HG03108 (cell line): ENCODE results near the gene MYOM3.

Source experiments
- ATAC-seq: cut with Tn5 transposase; IDR thresholded peaks from one replicate; pipeline ENCODE4 v1.9.1; 2021; ENCODE audit warnings: moderate library complexity; ENCODE audit not compliant: unreplicated experiment

The MYOM3 gene

DNA sequence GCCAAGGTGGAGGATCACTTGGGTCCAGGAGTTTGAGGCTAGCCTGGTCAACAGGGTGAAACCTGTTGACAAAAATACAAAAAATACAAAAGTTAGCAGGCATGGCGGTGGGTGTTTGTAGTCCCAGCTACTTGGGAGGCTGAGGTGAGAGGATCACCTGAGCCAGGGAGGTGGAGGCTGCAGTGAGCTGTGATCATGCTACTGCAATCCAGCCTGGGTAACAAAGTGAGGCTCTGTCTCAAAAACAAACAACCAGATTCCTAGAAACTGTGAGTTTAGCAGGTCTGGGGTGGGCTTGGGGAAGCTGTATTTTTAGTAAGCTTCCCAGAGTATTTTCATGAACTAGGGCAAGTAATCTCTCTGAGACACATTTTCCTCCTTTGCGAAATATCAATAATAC is 5.2 kb upstream of the MYOM3 start:
- ATAC-seq = no peak

DNA sequence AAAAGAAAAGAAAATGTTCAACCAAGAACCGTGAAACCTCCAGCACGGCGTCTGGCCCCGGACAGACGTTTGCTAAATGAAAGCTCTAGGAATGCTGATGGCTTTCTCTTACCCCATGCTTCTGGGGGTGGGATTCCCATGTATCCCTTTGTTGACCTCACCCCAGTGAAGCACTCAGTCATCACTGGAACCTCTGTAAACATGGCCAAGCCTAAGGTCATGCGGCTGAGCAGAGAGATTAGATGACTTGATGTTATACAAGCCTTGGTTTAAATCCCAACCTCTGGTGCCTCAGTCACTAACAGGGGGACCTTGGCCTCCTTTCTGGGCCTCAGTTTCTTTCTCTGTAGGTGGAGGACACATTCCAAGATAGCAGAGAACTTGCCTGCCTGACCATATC is 2.8 kb upstream of the MYOM3 start:
- no peak for ATAC-seq

GRCh38 chr1:24113641-24114033 is 1.7 kb upstream of the MYOM3 start:
- no peak for ATAC-seq

GRCh38 chr1:24111262-24111995 is 506 bp downstream of the MYOM3 start:
- ATAC-seq = no peak

DNA sequence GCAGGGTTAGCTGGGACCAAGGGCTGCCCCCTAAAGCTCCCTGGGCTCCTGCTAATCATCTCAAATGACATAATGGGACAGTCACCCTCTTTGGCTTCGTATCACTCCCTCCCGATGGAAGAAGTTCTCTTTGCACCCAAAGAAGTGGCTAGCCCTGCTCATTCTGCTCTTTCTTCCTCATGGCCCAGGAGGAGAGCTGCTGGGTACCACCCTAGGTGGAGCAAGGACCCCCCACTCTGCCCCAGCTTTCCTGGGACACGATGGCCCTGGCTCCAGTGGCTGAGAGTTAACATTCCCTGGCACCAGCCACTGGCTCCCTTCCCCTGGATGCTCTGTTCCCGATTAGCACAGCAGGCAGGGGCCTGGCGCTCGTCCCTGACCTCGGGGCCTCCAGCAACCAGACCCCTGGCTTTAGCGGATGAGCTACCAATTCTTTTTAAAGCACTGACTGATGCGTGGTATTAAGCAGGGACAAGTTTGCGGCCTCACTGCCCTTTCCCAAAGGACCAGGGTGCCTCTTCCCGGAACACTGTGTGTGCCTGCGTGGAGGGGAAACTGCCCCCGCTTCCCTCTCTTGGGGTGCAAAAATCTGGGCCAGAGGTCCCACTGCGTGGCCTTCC is 1.2 kb downstream of the MYOM3 start:
- no peak for ATAC-seq

- ATAC-seq = no peak
Measured at GRCh38 chr1:24109686-24110475, 2.1 kb downstream of the MYOM3 start.

- no peak for ATAC-seq
Measured at GRCh38 chr1:24109166-24109483, 2.8 kb downstream of the MYOM3 start.

DNA sequence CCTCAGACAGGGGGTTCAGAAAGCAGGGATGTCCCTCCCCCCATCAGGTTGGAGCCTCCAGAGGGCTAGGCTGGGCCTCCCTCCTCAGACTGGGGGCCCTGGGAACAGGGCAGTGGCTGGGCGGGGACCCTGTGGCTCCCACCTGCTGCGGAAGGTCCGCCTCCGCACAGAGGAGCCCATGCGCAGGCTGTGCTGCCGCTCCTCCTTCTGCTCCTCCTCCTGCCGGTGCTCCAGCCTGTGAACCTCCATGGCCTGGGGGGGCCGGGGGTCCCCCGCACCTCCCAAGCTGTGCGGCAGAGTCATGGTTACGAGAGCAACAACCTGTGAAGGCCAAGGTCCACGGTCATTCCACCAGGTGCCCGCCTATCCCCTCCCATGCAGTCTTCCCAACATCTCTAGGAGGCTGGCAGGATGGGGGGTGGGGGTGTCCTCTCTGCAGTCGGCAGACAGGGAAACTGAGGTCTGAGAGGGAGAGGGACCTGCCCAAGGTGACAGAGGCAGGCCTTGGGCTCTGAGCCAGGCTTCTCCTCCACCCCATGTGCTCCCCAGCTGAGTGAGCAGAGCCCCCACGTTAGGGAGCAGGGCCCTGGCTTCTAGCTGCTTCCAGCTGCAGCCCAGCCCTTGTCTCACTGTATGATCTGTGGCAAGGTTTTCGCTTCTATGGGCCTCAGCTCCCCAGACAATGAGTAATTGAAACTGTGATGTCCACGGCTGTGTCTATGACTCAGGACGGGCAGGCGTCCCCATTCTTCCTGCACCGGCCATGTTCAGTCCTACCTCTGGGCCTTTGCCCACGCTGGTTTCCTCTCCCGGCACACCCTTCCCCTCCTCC is 3.4 kb downstream of the MYOM3 start:
- no peak for ATAC-seq

- no peak for ATAC-seq
Measured at GRCh38 chr1:24107462-24108138, 4.3 kb downstream of the MYOM3 start.

DNA sequence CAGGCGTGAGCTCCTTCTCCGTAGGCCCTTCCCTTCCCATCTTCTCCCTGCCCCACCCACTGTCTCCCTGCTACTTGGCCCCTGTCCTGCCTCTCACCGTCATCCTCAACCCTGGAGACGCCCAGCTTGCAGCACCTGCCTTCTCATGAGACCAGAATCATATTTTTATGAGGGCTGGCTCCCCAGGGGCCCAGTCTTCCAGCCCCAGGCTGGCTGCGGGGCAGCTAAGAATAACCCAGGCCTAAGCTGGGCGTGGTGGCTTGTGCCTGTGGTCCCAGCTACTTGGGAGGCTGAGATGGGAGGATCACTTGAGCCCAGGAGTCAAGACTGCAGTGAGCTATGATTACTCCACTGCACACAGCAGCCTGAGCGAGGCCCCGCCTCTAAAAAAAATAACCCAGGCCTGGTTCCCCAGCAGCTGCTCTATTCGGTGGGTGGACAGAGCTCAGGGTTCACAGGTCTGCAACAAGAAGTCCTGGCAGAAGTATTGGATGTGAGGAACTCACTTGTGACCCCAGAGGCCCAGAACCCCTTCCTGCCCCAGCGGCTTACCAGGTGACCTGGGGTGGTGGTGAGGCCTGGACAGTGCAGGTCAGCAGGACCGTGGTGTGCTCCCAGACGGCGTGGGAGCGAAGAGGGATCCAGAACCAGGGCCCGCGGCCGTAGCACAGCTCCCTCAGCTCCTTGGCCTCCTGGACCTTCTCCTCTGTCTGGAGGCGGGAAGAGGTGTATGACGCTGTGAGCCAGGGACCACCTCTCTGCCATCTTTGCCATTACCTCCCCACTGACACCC is 6.4 kb downstream of the MYOM3 start:
- ATAC-seq = no peak

GRCh38 chr1:24104854-24105253 is 7.1 kb downstream of the MYOM3 start:
- no peak for ATAC-seq

- no peak for ATAC-seq
Measured at GRCh38 chr1:24103879-24104278, 8.1 kb downstream of the MYOM3 start.

DNA sequence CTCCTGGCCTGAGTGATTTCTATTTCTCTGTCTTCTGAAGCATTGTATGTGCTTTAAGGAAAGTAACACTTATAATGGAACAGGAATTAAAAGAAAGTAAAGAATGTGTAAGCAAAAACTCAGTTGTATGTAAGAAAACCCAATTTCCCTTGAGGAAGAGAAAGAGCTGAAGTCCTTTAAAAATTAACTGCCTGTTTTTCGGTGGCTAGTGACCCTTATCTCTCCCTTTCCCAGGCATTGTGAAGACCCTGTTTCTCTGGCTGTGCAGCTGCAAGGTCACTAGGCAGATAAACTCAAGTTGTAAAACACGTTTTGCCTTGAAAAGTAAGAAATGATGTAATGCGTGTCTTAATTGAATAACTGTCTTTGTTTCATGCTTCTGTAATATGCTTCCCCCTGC is 8.5 kb downstream of the MYOM3 start:
- no peak for ATAC-seq

GRCh38 chr1:24102961-24103360 is 9.0 kb downstream of the MYOM3 start:
- ATAC-seq = no peak

GRCh38 chr1:24101796-24102586 is 9.9 kb downstream of the MYOM3 start:
- ATAC-seq = no peak

GRCh38 chr1:24100945-24101737 is 10.8 kb downstream of the MYOM3 start:
- no peak for ATAC-seq

DNA sequence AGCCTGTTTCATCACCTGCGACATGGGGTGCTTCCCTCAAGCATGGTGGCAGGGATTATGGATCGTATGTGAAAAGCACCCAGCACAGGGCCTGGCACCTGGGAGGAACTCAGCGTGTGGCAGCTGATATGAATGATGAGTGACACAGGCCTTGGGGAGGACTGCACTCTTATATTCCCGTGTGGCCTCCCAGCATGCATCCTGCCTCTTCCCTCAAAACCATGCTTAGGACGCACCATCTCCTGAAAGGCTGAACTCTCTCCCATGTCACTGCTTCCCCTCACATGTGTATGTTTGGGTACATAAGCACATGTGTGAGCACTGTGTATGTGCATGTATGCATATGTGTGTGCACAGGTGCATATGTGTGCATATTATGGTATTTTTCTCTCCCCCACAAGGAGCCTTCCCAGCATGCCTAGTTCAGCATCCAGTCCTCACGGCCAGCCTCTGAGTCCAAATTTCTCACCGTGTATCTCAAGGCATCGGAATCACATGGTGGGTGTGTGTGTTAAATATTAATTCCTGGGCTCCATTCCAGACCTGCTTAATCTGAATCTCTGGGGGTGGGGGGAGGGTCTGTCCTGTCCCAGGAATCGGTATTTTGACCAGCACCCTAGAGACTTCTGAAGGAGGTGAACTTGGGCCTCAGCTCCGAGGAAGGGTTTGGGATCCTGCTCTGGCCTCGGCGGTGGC is 12.8 kb downstream of the MYOM3 start:
- ATAC-seq = no peak

DNA sequence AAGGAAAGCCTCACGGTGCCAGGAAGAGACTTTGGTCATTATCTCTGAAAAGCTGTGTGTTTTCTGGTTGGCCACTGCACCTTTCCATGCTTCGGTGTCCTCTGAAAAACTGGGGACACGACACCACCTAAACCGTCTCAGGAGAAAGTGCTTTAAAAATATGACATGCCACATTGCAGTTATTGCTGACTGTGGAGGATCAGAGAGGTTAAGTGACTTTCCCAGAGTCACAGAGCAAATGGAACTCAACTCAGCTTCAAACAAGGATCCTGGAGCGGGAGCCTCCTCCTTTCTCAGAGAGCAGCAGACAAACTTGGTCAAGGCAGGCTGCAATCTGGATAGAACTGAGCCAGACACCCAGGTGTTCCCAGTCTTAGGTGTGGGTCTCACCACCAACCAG is 13.8 kb downstream of the MYOM3 start:
- no peak for ATAC-seq
